Measurements from ENCODE around the gene GPC2. TPM values are rescaled to one million over a fixed set of nuclear protein-coding genes. Genes with fewer than 3 reads are reported as not detected.
"Not testable (repeated sequence)": the region's sequence is repeated elsewhere in the genome, so short reads cannot be mapped to it uniquely, and the experiment has no call there.

Gene GPC2
- total RNA-seq, 1 donor from 2014 or later, result 1.3 TPM

DNA sequence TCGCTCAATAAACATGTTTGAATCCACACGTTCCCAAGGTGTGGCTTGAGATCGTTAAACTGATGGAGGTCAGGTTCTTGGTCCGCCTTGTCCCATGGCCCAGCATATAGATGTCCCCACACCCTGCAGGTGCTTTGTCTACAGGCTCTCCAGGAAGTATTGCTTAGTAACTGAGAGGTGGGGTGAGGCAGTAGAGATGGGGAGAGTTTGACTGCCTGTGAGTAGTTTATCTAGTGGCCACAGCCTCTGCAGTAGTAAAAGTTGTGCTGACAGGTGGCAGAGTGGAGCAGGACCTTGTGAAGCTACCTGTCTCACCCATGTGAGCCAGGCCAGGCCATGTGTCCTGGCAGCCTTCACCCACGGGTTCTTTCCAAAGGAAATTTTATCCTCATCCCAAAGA, 37.2 kb upstream of the GPC2 start:
- FAIRE-seq; H3K4me3 ChIP-seq (ENCODE audit: low read depth, low read length); H3K27me3 ChIP-seq (ENCODE audit: control insufficient read depth, insufficient read depth, low read length); H3K36me3 ChIP-seq (ENCODE audit: control insufficient read depth, insufficient read depth, low read length); DNase-seq (ENCODE audit: low read depth): not testable (repeated sequence)
- TF ChIP-seq, protein P1, sequence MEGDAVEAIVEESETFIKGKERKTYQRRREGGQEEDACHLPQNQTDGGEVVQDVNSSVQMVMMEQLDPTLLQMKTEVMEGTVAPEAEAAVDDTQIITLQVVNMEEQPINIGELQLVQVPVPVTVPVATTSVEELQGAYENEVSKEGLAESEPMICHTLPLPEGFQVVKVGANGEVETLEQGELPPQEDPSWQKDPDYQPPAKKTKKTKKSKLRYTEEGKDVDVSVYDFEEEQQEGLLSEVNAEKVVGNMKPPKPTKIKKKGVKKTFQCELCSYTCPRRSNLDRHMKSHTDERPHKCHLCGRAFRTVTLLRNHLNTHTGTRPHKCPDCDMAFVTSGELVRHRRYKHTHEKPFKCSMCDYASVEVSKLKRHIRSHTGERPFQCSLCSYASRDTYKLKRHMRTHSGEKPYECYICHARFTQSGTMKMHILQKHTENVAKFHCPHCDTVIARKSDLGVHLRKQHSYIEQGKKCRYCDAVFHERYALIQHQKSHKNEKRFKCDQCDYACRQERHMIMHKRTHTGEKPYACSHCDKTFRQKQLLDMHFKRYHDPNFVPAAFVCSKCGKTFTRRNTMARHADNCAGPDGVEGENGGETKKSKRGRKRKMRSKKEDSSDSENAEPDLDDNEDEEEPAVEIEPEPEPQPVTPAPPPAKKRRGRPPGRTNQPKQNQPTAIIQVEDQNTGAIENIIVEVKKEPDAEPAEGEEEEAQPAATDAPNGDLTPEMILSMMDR (IDR thresholded peaks at IDR 0.05; ENCODE audit: insufficient read depth, low read length, severe bottlenecking), result peak; percentile 4

DNA sequence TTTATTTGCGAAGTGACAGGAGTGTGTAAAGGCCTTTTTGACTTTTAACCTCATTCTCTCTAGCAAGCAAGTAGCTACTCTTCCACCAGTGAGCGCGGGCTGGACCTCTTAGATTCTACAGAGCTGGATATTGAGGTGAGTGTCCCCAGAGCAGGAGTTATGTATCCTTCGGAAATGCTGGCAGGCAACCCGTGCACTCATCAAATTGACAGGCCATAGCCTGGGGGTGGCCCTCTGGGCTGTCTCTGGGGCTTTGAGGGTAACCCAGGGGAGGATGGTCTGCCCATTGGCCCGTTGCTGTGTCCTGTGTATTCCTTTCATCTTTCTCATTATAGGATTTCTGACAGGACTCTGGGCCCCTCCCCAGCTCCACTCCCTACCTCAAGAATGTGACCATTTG, 36.5 kb upstream of the GPC2 start:
- DNase-seq (ENCODE audit: low read depth) (no peak), FAIRE-seq (no peak)
- TF ChIP-seq, protein P1 (IDR thresholded peaks at IDR 0.05; ENCODE audit: insufficient read depth, low read length, severe bottlenecking), result no peak
- Histone ChIP-seq H3K4me3 (ENCODE audit: low read depth, low read length) (no peak overlapping the region), H3K27me3 (ENCODE audit: control insufficient read depth, insufficient read depth, low read length) (peaks cover 4% of the 10 kb centered on the region), H3K36me3 (ENCODE audit: control insufficient read depth, insufficient read depth, low read length) (no peaks in the 10 kb centered on the region)

DNA sequence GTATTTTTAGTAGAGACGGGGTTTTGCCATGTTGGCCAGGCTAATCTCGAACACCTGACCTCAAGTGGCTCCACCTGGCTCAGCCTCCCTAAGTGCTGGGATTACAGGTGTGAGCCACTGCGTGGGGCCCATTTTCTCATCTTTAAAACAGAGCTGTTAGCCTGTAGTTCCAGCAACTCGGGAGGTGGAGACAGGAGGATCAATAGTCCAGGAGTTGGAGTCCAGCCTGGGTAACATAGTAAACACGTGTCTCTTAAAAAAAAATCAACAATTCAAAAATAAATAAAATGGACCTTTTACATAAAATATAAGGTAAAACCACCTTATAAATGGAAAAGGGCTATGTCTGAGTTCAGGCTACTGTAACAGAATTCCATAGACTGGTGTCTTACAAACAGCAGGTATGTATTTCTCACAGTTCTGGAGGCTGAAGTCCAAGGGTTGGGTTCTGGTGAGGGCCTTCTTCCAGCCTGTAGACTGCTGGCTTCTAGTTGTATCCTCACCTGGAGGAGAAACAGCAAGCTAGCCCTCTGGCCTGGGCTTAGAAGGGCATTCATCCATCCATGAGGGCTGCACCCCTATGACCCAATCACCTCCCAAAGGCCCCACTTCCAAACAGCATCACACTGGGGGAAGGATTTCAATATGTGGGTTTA, 35.6 kb upstream of the GPC2 start:
- H3K4me3 ChIP-seq (ENCODE audit: low read depth, low read length), result no peak overlapping the region
- peaks cover 4% of the 10 kb centered on the region for H3K27me3 ChIP-seq (ENCODE audit: control insufficient read depth, insufficient read depth, low read length)
- FAIRE-seq (no peak), DNase-seq (ENCODE audit: low read depth) (no peak)
- H3K36me3 ChIP-seq (ENCODE audit: control insufficient read depth, insufficient read depth, low read length), result no peaks in the 10 kb centered on the region
- TF ChIP-seq, protein P1 (IDR thresholded peaks at IDR 0.05; ENCODE audit: insufficient read depth, low read length, severe bottlenecking), result no peak

DNA sequence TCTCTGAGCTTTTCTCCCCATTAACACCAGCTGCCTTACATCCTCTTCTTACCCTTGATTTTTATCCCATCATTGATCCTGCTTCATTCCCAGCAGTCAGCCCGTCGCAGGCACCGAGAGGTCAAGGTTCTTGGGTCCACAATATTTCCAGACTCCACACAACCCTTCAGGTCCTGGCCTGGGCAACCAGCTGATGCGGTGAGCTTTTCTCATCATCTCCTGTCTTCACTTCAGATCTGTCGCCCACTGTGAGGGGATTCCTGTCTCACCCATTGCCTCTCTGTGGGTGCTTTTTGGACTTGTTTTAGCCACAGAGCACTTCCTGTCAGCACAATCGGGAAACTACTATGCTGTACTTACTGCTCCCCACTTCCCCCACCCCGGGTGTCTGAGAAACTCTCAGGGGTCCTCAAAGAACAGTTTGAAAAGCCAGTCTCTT, 34.2 kb upstream of the GPC2 start:
- DNase-seq (ENCODE audit: low read depth) (no peak), FAIRE-seq (no peak)
- Histone ChIP-seq H3K27me3 (ENCODE audit: control insufficient read depth, insufficient read depth, low read length) (peaks cover 4% of the 10 kb centered on the region), H3K36me3 (ENCODE audit: control insufficient read depth, insufficient read depth, low read length) (no peaks in the 10 kb centered on the region), H3K4me3 (ENCODE audit: low read depth, low read length) (no peak overlapping the region)
- TF ChIP-seq, protein P1 (IDR thresholded peaks at IDR 0.05; ENCODE audit: insufficient read depth, low read length, severe bottlenecking), result no peak

DNA sequence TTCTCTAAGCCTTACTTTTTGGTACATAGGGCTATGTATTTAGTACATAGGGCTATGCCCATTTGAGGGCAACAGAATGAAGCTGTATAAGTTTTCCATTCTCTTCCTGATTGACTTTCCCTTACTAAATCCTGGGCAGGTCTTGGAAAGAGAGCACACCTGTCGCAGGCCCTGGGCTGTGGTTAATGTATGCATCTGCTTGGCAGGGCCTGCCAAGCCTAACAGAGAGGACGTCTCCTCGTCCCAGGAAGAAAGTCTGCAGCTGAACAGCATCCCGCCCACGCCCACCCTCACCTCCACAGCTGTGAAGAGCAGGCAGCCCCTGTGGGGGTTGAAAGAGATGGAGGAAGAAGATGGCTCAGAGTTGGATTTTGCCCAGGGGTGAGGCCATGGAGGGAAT, 33.6 kb upstream of the GPC2 start:
- TF ChIP-seq, protein P1 (IDR thresholded peaks at IDR 0.05; ENCODE audit: insufficient read depth, low read length, severe bottlenecking), result no peak
- no peak for FAIRE-seq
- Histone ChIP-seq H3K4me3 (ENCODE audit: low read depth, low read length) (no peak overlapping the region), H3K27me3 (ENCODE audit: control insufficient read depth, insufficient read depth, low read length) (peaks cover 4% of the 10 kb centered on the region), H3K36me3 (ENCODE audit: control insufficient read depth, insufficient read depth, low read length) (no peaks in the 10 kb centered on the region)
- DNase-seq (ENCODE audit: low read depth), result no peak

DNA sequence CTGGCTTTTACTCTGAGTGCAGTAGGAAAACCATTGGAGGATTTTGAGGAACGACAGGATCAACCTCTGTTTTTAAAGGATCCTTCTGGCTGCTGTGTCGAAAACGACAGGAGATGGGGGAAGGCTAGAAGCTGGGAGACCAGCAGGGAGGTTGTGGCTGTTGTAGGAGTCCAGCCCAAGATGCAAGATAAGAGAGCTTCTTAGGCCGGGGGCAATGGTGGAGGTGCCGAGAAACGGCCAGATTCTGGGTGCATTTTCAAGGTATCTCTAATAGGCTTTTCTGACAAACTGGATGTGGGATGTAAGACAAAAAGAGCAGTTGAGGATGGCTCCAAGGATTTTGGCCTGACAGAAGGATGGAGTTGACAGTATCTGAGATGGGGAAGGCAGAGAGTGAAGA, 32.3 kb upstream of the GPC2 start:
- no peak overlapping the region for H3K4me3 ChIP-seq (ENCODE audit: low read depth, low read length)
- no peak for FAIRE-seq
- H3K27me3 ChIP-seq (ENCODE audit: control insufficient read depth, insufficient read depth, low read length), result peaks cover 4% of the 10 kb centered on the region
- no peaks in the 10 kb centered on the region for H3K36me3 ChIP-seq (ENCODE audit: control insufficient read depth, insufficient read depth, low read length)
- TF ChIP-seq, protein P1 (IDR thresholded peaks at IDR 0.05; ENCODE audit: insufficient read depth, low read length, severe bottlenecking), result no peak
- DNase-seq (ENCODE audit: low read depth), result no peak

Data from bronchial epithelial cell (primary cell).